Sigmoid colon (tissue), 4 donors: ENCODE measurements around the gene DLX1.

ENCODE experiments used
- CTCF ChIP-seq, 4 experiments: fragments of 450-650 bp in 3 of 4; fragments of 200-600 bp in 1 of 4; IDR thresholded peaks; one replicate each; pipeline ENCODE4 v1.5.1; 2016 to 2019; ENCODE audit warnings: antibody characterized with exemption in 4 of 4, mild to moderate bottlenecking in 3 of 4, moderate library complexity in 2 of 4
- EP300 ChIP-seq, 4 donors: sonication (generic); formaldehyde crosslinking; IDR thresholded peaks; one replicate each; pipeline ENCODE4 v1.6.1; 2017; ENCODE audit warnings: antibody characterized with exemption in 4 of 4
- POLR2A ChIP-seq, 2 donors: fragments of 450-650 bp; IDR thresholded peaks; one replicate each; pipeline ENCODE4 v1.6.1; 2016; ENCODE audit warnings: antibody characterized with exemption in 2 of 2, mild to moderate bottlenecking in 2 of 2, moderate library complexity in 2 of 2
- POLR2AphosphoS5 ChIP-seq, 4 donors: sonication (generic); formaldehyde crosslinking; IDR thresholded peaks; one replicate each; pipeline ENCODE4 v1.6.1; 2017; ENCODE audit warnings: antibody characterized with exemption in 4 of 4

- no peak for TF ChIP-seq CTCF (IDR thresholded peaks at IDR 0.05)
- no peak for TF ChIP-seq EP300 (IDR thresholded peaks at IDR 0.05)
- TF ChIP-seq POLR2AphosphoS5 (IDR thresholded peaks at IDR 0.05) = no peak
- TF ChIP-seq POLR2A (IDR thresholded peaks at IDR 0.05) = no peak
Observed at GRCh38 chr2:172082105-172082943, 3.0 kb upstream of the DLX1 start.
